GM12872 (cell line): ENCODE measurements around the gene ABHD1.
A peak's percentile ranks its signal among the peaks of the same experiment; 100 is the strongest.

Experiments used
- TF ChIP-seq, protein P1 (sequence below): IDR thresholded peaks from 3 replicates; pipeline ENCODE4 v1.5.1; 2011; ENCODE audit warnings: low read depth, mild to moderate bottlenecking, low read length, moderate library complexity; ENCODE audit not compliant: insufficient read depth

Gene ABHD1

GRCh38 chr2:27085062-27085672, 38.4 kb upstream of the ABHD1 start:
- TF ChIP-seq, protein P1, sequence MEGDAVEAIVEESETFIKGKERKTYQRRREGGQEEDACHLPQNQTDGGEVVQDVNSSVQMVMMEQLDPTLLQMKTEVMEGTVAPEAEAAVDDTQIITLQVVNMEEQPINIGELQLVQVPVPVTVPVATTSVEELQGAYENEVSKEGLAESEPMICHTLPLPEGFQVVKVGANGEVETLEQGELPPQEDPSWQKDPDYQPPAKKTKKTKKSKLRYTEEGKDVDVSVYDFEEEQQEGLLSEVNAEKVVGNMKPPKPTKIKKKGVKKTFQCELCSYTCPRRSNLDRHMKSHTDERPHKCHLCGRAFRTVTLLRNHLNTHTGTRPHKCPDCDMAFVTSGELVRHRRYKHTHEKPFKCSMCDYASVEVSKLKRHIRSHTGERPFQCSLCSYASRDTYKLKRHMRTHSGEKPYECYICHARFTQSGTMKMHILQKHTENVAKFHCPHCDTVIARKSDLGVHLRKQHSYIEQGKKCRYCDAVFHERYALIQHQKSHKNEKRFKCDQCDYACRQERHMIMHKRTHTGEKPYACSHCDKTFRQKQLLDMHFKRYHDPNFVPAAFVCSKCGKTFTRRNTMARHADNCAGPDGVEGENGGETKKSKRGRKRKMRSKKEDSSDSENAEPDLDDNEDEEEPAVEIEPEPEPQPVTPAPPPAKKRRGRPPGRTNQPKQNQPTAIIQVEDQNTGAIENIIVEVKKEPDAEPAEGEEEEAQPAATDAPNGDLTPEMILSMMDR = no peak

DNA sequence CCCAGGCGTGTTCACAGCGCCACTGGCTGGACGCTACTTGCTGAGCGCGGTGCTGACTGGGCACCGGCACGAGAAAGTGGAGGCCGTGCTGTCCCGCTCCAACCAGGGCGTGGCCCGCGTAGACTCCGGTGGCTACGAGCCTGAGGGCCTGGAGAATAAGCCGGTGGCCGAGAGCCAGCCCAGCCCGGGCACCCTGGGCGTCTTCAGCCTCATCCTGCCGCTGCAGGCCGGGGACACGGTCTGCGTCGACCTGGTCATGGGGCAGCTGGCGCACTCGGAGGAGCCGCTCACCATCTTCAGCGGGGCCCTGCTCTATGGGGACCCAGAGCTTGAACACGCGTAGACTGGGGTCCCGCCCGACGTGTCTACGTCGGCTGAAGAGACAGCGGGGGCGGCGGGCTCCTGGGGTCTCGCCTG, 37.9 kb upstream of the ABHD1 start:
- TF ChIP-seq, protein P1 = peak; percentile 46

- TF ChIP-seq, protein P1 = peak; percentile 79
These were observed 37.4 kb upstream of the ABHD1 start for GRCh38 chr2:27086090-27086723.

GRCh38 chr2:27086724-27087593, 36.7 kb upstream of the ABHD1 start, which contains the start of gene KHK:
TSS of gene KHK (plus strand) at chr2:27086772. CDS start at chr2:27087260, 488 bp downstream.
- TF ChIP-seq, protein P1 = 0 out of 3 replicates have a peak, but pooled peaks have one; percentile 3

DNA sequence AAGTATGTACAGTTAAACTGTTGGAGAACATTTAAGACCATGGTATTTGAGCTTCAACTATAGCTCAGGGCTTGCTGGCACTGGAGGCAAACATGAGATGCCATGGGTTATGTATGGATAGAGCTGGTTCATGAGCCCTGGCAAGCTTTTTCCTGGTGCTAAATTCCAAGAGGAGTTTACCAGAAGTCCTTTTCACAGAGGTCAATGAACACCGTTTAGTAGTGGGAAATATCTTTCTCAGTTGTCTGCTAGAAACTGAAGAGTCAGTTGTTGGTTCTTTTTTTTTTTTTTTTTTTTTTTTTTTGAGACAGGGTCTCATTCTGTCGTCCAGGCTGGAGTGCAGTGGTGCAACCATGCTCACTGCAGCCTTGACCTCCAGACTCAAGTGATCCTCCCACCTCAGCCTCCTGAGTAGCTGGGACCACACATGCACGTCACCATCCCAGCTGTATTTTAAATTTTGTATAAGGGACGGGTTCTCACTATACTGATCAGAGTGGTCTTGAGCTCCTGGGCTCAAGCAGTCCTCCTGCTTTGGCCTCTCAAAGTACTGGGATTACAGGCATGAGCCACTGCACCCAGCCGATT, 35.7 kb upstream of the ABHD1 start:
- TF ChIP-seq, protein P1 = no peak

GRCh38 chr2:27088634-27089033, 35.0 kb upstream of the ABHD1 start:
- TF ChIP-seq, protein P1 = no peak
